Chondrocyte (in vitro differentiated cells): ENCODE measurements around the gene PTPN22. TPM values are rescaled to one million over a fixed set of nuclear protein-coding genes. Genes with fewer than 3 reads are reported as not detected.
"Not testable (repeated sequence)": the region's sequence is repeated elsewhere in the genome, so short reads cannot be mapped to it uniquely, and the experiment has no call there.

ENCODE experiments used
- DNase-seq: peaks from one replicate; pipeline ENCODE4 v3.0.0; 2021; ENCODE audit warnings: mixed read lengths, low spot score
- H3K27ac Mint-ChIP-seq: one replicate; pipeline ENCODE4 v1.8.0; 2021; ENCODE audit warnings: mild to moderate bottlenecking, moderate library complexity, mixed read lengths; ENCODE audit not compliant: unreplicated experiment
- H3K27me3 Mint-ChIP-seq: 2 replicates; pipeline ENCODE4 v1.8.0; 2021; ENCODE audit warnings: low read depth, mixed read lengths
- H3K36me3 Mint-ChIP-seq: 2 replicates; pipeline ENCODE4 v1.8.0; 2021; ENCODE audit warnings: low read depth, mixed read lengths
- H3K4me1 Mint-ChIP-seq: 2 replicates; pipeline ENCODE4 v1.8.0; 2021; ENCODE audit warnings: low read depth, mild to moderate bottlenecking, mixed read lengths
- H3K4me3 Mint-ChIP-seq: one replicate; pipeline ENCODE4 v1.8.0; 2021; ENCODE audit warnings: mild to moderate bottlenecking, moderate library complexity, mixed read lengths; ENCODE audit not compliant: unreplicated experiment
- H3K9me3 Mint-ChIP-seq: 2 replicates; pipeline ENCODE4 v1.8.0; 2021; ENCODE audit warnings: low read depth, mixed read lengths
- CTCF ChIP-seq: fragments of 200-600 bp; sonication (generic); IDR thresholded peaks from 2 replicates; pipeline ENCODE4 v1.5.0; 2021; ENCODE audit warnings: antibody characterized with exemption, mild to moderate bottlenecking, moderate library complexity
- total RNA-seq: library from RNA; stranded (reverse); gene quantifications from 3 replicates; pipeline ENCODE4 v1.2.1, GENCODE V29; 2021

The PTPN22 gene
- total RNA-seq, 1 donor from 2014 or later = not detected

- no peaks in the 10 kb centered on the region for H3K9me3 Mint-ChIP-seq
- no peaks in the 10 kb centered on the region for H3K36me3 Mint-ChIP-seq
- peak overlapping the region; percentile 49 for H3K27ac Mint-ChIP-seq
- TF ChIP-seq CTCF = no peak
- H3K4me3 Mint-ChIP-seq = no peak overlapping the region
- H3K4me1 Mint-ChIP-seq = peaks cover 26% of the 10 kb centered on the region
- H3K27me3 Mint-ChIP-seq = no peaks in the 10 kb centered on the region
- no peak for DNase-seq
Measured at GRCh38 chr1:113856401-113856790, 15.1 kb downstream of the PTPN22 start.

GRCh38 chr1:113855630-113856400 is 15.7 kb downstream of the PTPN22 start:
- peaks cover 22% of the 10 kb centered on the region for H3K4me1 Mint-ChIP-seq
- no peaks in the 10 kb centered on the region for H3K36me3 Mint-ChIP-seq
- no peak overlapping the region for H3K27ac Mint-ChIP-seq
- no peak overlapping the region for H3K4me3 Mint-ChIP-seq
- no peak for DNase-seq
- no peaks in the 10 kb centered on the region for H3K27me3 Mint-ChIP-seq
- no peaks in the 10 kb centered on the region for H3K9me3 Mint-ChIP-seq
- TF ChIP-seq CTCF = no peak

- Mint-ChIP-seq H3K27ac (no peak overlapping the region), H3K4me3 (no peak overlapping the region), H3K27me3 (no peaks in the 10 kb centered on the region), H3K4me1 (peaks cover 10% of the 10 kb centered on the region), H3K9me3 (no peaks in the 10 kb centered on the region), H3K36me3 (no peaks in the 10 kb centered on the region)
- TF ChIP-seq CTCF = no peak
- DNase-seq = no peak
Measured at GRCh38 chr1:113854234-113854633, 17.3 kb downstream of the PTPN22 start.

- not testable (repeated sequence) for H3K4me3 Mint-ChIP-seq, DNase-seq
Measured at GRCh38 chr1:113852694-113853093, 18.8 kb downstream of the PTPN22 start.

GRCh38 chr1:113850127-113850796 is 21.2 kb downstream of the PTPN22 start:
- DNase-seq = no peak
- Mint-ChIP-seq H3K4me3 (no peak overlapping the region), H3K27me3 (no peaks in the 10 kb centered on the region), H3K9me3 (peaks cover 14% of the 10 kb centered on the region), H3K27ac (no peak overlapping the region), H3K36me3 (peaks cover 6% of the 10 kb centered on the region), H3K4me1 (no peaks in the 10 kb centered on the region)
- TF ChIP-seq CTCF = no peak

More at GRCh38 chr1:113852694-113853093, 18.8 kb downstream of the PTPN22 start:
- peaks cover 10% of the 10 kb centered on the region for H3K4me1 Mint-ChIP-seq
- H3K27me3 Mint-ChIP-seq, H3K36me3 Mint-ChIP-seq, H3K9me3 Mint-ChIP-seq, H3K27ac Mint-ChIP-seq: not testable (repeated sequence)
